HG03442 (cell line): Measurements from ENCODE around the gene HSP90B1.
A peak's percentile ranks its signal among the peaks of the same experiment; 100 is the strongest.

Experiments used
- ATAC-seq: cut with Tn5 transposase; IDR thresholded peaks from one replicate; pipeline ENCODE4 v1.9.1; 2021; ENCODE audit warnings: mild to moderate bottlenecking, moderate library complexity; ENCODE audit not compliant: unreplicated experiment

The HSP90B1 gene

GRCh38 chr12:103930034-103930786 lies at the start of gene HSP90B1:
Gene HSP90B1, plus strand, starts transcription at chr12:103930410. Its CDS starts 106 bp downstream, at chr12:103930516.
- peak; percentile 64 for ATAC-seq

GRCh38 chr12:103881261-103881660 lies 48.9 kb upstream of the HSP90B1 start:
- no peak for ATAC-seq

- no peak for ATAC-seq
Measured at GRCh38 chr12:103882861-103883596, 47.2 kb upstream of the HSP90B1 start.

- no peak for ATAC-seq
Measured at GRCh38 chr12:103883908-103884307, 46.3 kb upstream of the HSP90B1 start.

GRCh38 chr12:103884316-103884715 lies 45.9 kb upstream of the HSP90B1 start:
- ATAC-seq: no peak

GRCh38 chr12:103886195-103886797 lies 43.9 kb upstream of the HSP90B1 start:
- no peak for ATAC-seq

GRCh38 chr12:103887738-103888137 lies 42.5 kb upstream of the HSP90B1 start:
- ATAC-seq: no peak

- ATAC-seq: no peak
Measured at GRCh38 chr12:103897316-103897715, 32.9 kb upstream of the HSP90B1 start.

GRCh38 chr12:103901518-103902173 lies 28.6 kb upstream of the HSP90B1 start:
- ATAC-seq: no peak

- no peak for ATAC-seq
Measured at GRCh38 chr12:103903993-103904392, 26.2 kb upstream of the HSP90B1 start.

- ATAC-seq: no peak
Measured at GRCh38 chr12:103905730-103906349, 24.4 kb upstream of the HSP90B1 start.

GRCh38 chr12:103908246-103908541 lies 22.0 kb upstream of the HSP90B1 start:
- ATAC-seq: no peak

GRCh38 chr12:103908877-103909276 lies 21.3 kb upstream of the HSP90B1 start:
- ATAC-seq: no peak

GRCh38 chr12:103909811-103910210 lies 20.4 kb upstream of the HSP90B1 start:
- no peak for ATAC-seq

- no peak for ATAC-seq
Measured at GRCh38 chr12:103912069-103912468, 18.1 kb upstream of the HSP90B1 start.

GRCh38 chr12:103913100-103913499 lies 17.1 kb upstream of the HSP90B1 start:
- ATAC-seq: no peak

GRCh38 chr12:103915306-103915705 lies 14.9 kb upstream of the HSP90B1 start:
- ATAC-seq: no peak

GRCh38 chr12:103917873-103918272 lies 12.3 kb upstream of the HSP90B1 start:
- no peak for ATAC-seq

- ATAC-seq: peak; percentile 44
Measured at GRCh38 chr12:103924761-103925641, 5.2 kb upstream of the HSP90B1 start.

GRCh38 chr12:103928682-103929045 lies 1.5 kb upstream of the HSP90B1 start:
- ATAC-seq: no peak
